ENCODE measurements around the gene IL26.
A peak's percentile ranks its signal among the peaks of the same experiment; 100 is the strongest.

Gene IL26

DNA sequence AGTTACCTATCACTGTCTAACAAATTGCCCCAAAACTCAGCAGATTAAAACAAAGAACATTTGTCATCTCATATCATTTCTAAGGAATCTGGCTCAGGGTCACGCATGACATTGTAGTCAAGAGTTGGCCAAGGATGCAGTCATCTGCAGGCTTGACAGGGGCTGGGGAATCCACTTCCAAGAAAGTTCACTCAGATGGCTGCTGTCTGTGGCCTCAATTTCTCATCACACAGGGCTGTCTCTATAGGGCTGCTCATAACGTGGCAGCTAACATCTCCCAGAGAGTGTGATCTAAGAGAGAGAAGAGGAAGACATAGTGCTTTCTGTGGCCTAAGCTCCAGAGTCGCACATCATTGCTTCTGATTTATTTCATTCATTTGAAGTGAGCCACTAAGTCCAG is 44.7 kb upstream of the IL26 start:
- peak overlapping the region; percentile 66 for H3K27ac ChIP-seq (replicated peaks)
- H3K4me3 ChIP-seq (replicated peaks; ENCODE audit: insufficient read depth, low read length), result no peak overlapping the region
- no peaks in the 10 kb centered on the region for H3K27me3 ChIP-seq (ENCODE audit: insufficient read depth, poor library complexity, severe bottlenecking)
- TF ChIP-seq, protein P1, sequence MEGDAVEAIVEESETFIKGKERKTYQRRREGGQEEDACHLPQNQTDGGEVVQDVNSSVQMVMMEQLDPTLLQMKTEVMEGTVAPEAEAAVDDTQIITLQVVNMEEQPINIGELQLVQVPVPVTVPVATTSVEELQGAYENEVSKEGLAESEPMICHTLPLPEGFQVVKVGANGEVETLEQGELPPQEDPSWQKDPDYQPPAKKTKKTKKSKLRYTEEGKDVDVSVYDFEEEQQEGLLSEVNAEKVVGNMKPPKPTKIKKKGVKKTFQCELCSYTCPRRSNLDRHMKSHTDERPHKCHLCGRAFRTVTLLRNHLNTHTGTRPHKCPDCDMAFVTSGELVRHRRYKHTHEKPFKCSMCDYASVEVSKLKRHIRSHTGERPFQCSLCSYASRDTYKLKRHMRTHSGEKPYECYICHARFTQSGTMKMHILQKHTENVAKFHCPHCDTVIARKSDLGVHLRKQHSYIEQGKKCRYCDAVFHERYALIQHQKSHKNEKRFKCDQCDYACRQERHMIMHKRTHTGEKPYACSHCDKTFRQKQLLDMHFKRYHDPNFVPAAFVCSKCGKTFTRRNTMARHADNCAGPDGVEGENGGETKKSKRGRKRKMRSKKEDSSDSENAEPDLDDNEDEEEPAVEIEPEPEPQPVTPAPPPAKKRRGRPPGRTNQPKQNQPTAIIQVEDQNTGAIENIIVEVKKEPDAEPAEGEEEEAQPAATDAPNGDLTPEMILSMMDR (IDR thresholded peaks at IDR 0.05; ENCODE audit: insufficient read depth, low read length), result no peak
- DNase-seq (ENCODE audit: low read depth in 1 of 2, low spot score in 1 of 2), result no peak

DNA sequence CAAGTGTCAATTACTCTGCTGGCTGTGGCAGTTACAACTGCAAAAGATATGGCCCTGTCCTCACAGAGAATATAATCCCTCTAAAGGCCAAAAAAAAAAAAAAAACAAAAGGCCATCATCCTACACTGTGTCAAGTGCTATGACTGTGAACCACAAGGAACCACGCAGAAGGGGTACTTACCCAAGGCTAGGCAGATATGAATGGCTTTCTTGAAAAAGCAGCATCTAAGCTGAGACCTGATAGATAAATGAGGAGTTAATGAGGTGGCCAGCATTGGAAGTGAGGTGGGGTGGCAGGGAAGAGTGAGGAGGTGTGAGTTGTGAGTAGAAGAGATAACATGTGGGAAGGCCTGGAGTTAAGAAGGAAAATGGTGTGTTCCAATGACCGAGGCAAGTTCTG is 44.2 kb upstream of the IL26 start:
- TF ChIP-seq SPI1 (IDR thresholded peaks at IDR 0.05; ENCODE audit: borderline replicate concordance, low read depth), result no peak
- TF ChIP-seq, protein P1 (IDR thresholded peaks at IDR 0.05; ENCODE audit: insufficient read depth, low read length), result no peak
- no peak for TF ChIP-seq GABPA (IDR thresholded peaks at IDR 0.05; ENCODE audit: low read depth)
- no peak for TF ChIP-seq REST (IDR thresholded peaks at IDR 0.05; ENCODE audit: insufficient replicate concordance, low read depth)
- TF ChIP-seq POLR2AphosphoS5 (IDR thresholded peaks at IDR 0.05; ENCODE audit: low read depth), result no peak
- H3K27ac ChIP-seq (replicated peaks), result peak overlapping the region; percentile 66
- DNase-seq (ENCODE audit: low read depth in 1 of 2, low spot score in 1 of 2), result no peak
- H3K4me3 ChIP-seq (replicated peaks; ENCODE audit: insufficient read depth, low read length), result no peak overlapping the region
- H3K27me3 ChIP-seq (ENCODE audit: insufficient read depth, poor library complexity, severe bottlenecking), result no peaks in the 10 kb centered on the region

- Histone ChIP-seq H3K27ac (replicated peaks) (peak overlapping the region; percentile 77), H3K4me3 (replicated peaks; ENCODE audit: insufficient read depth, low read length) (no peak overlapping the region), H3K27me3 (ENCODE audit: insufficient read depth, poor library complexity, severe bottlenecking) (no peaks in the 10 kb centered on the region)
- DNase-seq (ENCODE audit: low read depth in 1 of 2, low spot score in 1 of 2), result no peak
- TF ChIP-seq, protein P1 (IDR thresholded peaks at IDR 0.05; ENCODE audit: insufficient read depth, low read length), result no peak
- TF ChIP-seq POLR2AphosphoS5 (IDR thresholded peaks at IDR 0.05; ENCODE audit: low read depth), result no peak
- no peak for TF ChIP-seq SPI1 (IDR thresholded peaks at IDR 0.05; ENCODE audit: borderline replicate concordance, low read depth)
- no peak for TF ChIP-seq REST (IDR thresholded peaks at IDR 0.05; ENCODE audit: insufficient replicate concordance, low read depth)
- no peak for TF ChIP-seq GABPA (IDR thresholded peaks at IDR 0.05; ENCODE audit: low read depth)
Observed at GRCh38 chr12:68268967-68269366, 43.4 kb upstream of the IL26 start.

GRCh38 chr12:68267892-68268396 is 42.3 kb upstream of the IL26 start:
- no peak overlapping the region for H3K4me3 ChIP-seq (replicated peaks; ENCODE audit: insufficient read depth, low read length)
- peak; percentile 31 to 58 for DNase-seq (ENCODE audit: low read depth in 1 of 2, low spot score in 1 of 2)
- TF ChIP-seq, protein P1 (IDR thresholded peaks at IDR 0.05; ENCODE audit: insufficient read depth, low read length), result no peak
- TF ChIP-seq SPI1 (IDR thresholded peaks at IDR 0.05; ENCODE audit: borderline replicate concordance, low read depth) (no peak), POLR2AphosphoS5 (IDR thresholded peaks at IDR 0.05; ENCODE audit: low read depth) (no peak), REST (IDR thresholded peaks at IDR 0.05; ENCODE audit: insufficient replicate concordance, low read depth) (no peak), GABPA (IDR thresholded peaks at IDR 0.05; ENCODE audit: low read depth) (no peak)
- no peaks in the 10 kb centered on the region for H3K27me3 ChIP-seq (ENCODE audit: insufficient read depth, poor library complexity, severe bottlenecking)
- peak overlapping the region; percentile 77 for H3K27ac ChIP-seq (replicated peaks)

Data from HL-60 (cell line).